Measurements from ENCODE around the gene CEP126.

The CEP126 gene

GRCh38 chr11:101914738-101915426 is at the start of gene CEP126:
CEP126 (plus strand) TSS chr11:101915010; CDS start chr11:101915285, 275 bp downstream.
- peak; percentile 89 for DNase-seq (ENCODE audit: low read depth)

GRCh38 chr11:101866619-101867491 is 48.0 kb upstream of the CEP126 start:
- DNase-seq (ENCODE audit: low read depth): no peak

GRCh38 chr11:101867951-101868350 is 46.9 kb upstream of the CEP126 start:
- DNase-seq (ENCODE audit: low read depth): no peak

GRCh38 chr11:101870510-101870909 is 44.3 kb upstream of the CEP126 start:
- DNase-seq (ENCODE audit: low read depth): no peak

GRCh38 chr11:101872171-101872882 is 42.5 kb upstream of the CEP126 start:
- no peak for DNase-seq (ENCODE audit: low read depth)

- DNase-seq (ENCODE audit: low read depth): no peak
Observed at GRCh38 chr11:101880222-101880621, 34.6 kb upstream of the CEP126 start.

GRCh38 chr11:101881586-101881985 is 33.2 kb upstream of the CEP126 start:
- no peak for DNase-seq (ENCODE audit: low read depth)

- no peak for DNase-seq (ENCODE audit: low read depth)
Observed at GRCh38 chr11:101885631-101886030, 29.2 kb upstream of the CEP126 start.

GRCh38 chr11:101889767-101890166 is 25.0 kb upstream of the CEP126 start:
- no peak for DNase-seq (ENCODE audit: low read depth)

GRCh38 chr11:101894505-101894904 is 20.3 kb upstream of the CEP126 start:
- no peak for DNase-seq (ENCODE audit: low read depth)

GRCh38 chr11:101907815-101908214 is 7.0 kb upstream of the CEP126 start:
- no peak for DNase-seq (ENCODE audit: low read depth)

- DNase-seq (ENCODE audit: low read depth): no peak
Observed at GRCh38 chr11:101909087-101909486, 5.7 kb upstream of the CEP126 start.

- no peak for DNase-seq (ENCODE audit: low read depth)
Observed at GRCh38 chr11:101912823-101913284, 2.0 kb upstream of the CEP126 start.

GRCh38 chr11:101913656-101914055 is 1.2 kb upstream of the CEP126 start:
- no peak for DNase-seq (ENCODE audit: low read depth)

GRCh38 chr11:101914341-101914737 is 471 bp upstream of the CEP126 start:
- no peak for DNase-seq (ENCODE audit: low read depth)

- no peak for DNase-seq (ENCODE audit: low read depth)
Observed at GRCh38 chr11:101915791-101916291, 1.0 kb downstream of the CEP126 start.

- no peak for DNase-seq (ENCODE audit: low read depth)
Observed at GRCh38 chr11:101916422-101916821, 1.6 kb downstream of the CEP126 start, which contains the start of gene ANGPTL5. ANGPTL5 (minus strand) TSS chr11:101916522; CDS start chr11:101907909, 8,613 bp downstream.

- no peak for DNase-seq (ENCODE audit: low read depth)
Observed at GRCh38 chr11:101917226-101917625, 2.4 kb downstream of the CEP126 start.

GRCh38 chr11:101920992-101921391 is 6.2 kb downstream of the CEP126 start:
- DNase-seq (ENCODE audit: low read depth): no peak

GRCh38 chr11:101923554-101923953 is 8.7 kb downstream of the CEP126 start:
- no peak for DNase-seq (ENCODE audit: low read depth)

GRCh38 chr11:101929294-101929915 is 14.6 kb downstream of the CEP126 start:
- DNase-seq (ENCODE audit: low read depth): no peak

GRCh38 chr11:101931692-101932091 is 16.9 kb downstream of the CEP126 start:
- no peak for DNase-seq (ENCODE audit: low read depth)

Measured in stimulated activated CD8-positive, alpha-beta memory T cell treated with anti-CD3 and anti-CD28 coated beads, Interleukin-12 subunit alpha, Interleukin-12 subunit beta, amount 100 ng/mL, for 1 hour (primary cell).